GM12864 (cell line): ENCODE measurements around the gene TEKT5.

Experiments used
- DNase-seq: peaks from one replicate; pipeline ENCODE4 v3.0.0-alpha.2; 2011; ENCODE audit warnings: low read depth
- H3K4me3 ChIP-seq: 2 replicates; pipeline ENCODE4 v1.5.1; 2011; ENCODE audit warnings: mild to moderate bottlenecking, low read depth, low read length, control low read depth
- CTCF ChIP-seq: IDR thresholded peaks from 2 replicates; pipeline ENCODE4 v1.5.1; 2011; ENCODE audit warnings: low read depth, mild to moderate bottlenecking, moderate library complexity, low read length, control low read depth, inconsistent platforms; ENCODE audit errors: missing control alignments

TEKT5 gene

GRCh38 chr16:10601444-10602408 is 93.0 kb downstream of the TEKT5 start:
- H3K4me3 ChIP-seq = no peak overlapping the region
- TF ChIP-seq CTCF = no peak
- no peak for DNase-seq

GRCh38 chr16:10600782-10601443 is 93.8 kb downstream of the TEKT5 start:
- DNase-seq = no peak
- no peak overlapping the region for H3K4me3 ChIP-seq
- no peak for TF ChIP-seq CTCF

GRCh38 chr16:10599626-10600025 is 95.1 kb downstream of the TEKT5 start:
- DNase-seq = no peak
- no peak for TF ChIP-seq CTCF
- no peak overlapping the region for H3K4me3 ChIP-seq

GRCh38 chr16:10598157-10598556 is 96.6 kb downstream of the TEKT5 start:
- no peak overlapping the region for H3K4me3 ChIP-seq
- no peak for TF ChIP-seq CTCF
- no peak for DNase-seq

GRCh38 chr16:10597187-10597601 is 97.5 kb downstream of the TEKT5 start:
- peak; percentile 33 for TF ChIP-seq CTCF
- peak; percentile 12 for DNase-seq

GRCh38 chr16:10594312-10594950 is 100.3 kb downstream of the TEKT5 start:
- no peak for TF ChIP-seq CTCF
- no peak overlapping the region for H3K4me3 ChIP-seq
- no peak for DNase-seq

More at GRCh38 chr16:10597187-10597601, 97.5 kb downstream of the TEKT5 start:
- H3K4me3 ChIP-seq = no peak overlapping the region
